ENCODE data around the gene SLAMF1.
A peak's percentile ranks its signal among the peaks of the same experiment; 100 is the strongest.

SLAMF1 gene

DNA sequence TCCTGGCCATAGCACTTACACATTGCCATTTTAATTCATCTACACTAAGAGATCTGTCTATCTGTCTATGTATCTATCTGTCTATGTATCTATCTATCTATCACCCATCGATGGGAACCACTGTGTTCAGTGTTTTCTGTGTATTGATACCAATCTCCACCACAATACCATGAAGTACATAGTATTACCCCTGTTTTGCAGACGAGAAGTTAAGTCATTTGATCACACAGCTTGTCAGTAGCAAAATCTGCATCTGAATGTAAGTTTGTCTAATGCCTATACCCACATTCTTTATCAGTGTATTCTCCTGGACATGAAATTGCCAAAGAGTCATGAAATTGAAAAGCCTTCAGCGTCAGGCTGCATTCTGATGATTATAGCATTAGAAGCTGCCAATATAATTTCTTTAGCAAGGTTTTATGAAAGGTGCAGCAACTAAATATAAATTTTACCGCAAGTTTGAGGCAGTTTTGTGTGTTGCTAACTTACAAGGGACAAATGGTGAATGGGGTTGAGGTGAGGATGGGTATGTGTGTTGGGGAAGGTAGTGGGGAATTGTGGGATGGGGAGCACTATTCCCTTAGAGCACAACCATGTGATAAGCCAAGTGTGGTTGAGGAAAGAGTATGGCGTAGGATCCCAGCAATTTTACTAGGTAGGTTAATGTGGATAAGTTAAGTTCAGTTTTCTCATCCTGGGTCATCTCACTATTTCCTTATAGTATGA, 24.2 kb downstream of the SLAMF1 start:
- no peak for DNase-seq

DNA sequence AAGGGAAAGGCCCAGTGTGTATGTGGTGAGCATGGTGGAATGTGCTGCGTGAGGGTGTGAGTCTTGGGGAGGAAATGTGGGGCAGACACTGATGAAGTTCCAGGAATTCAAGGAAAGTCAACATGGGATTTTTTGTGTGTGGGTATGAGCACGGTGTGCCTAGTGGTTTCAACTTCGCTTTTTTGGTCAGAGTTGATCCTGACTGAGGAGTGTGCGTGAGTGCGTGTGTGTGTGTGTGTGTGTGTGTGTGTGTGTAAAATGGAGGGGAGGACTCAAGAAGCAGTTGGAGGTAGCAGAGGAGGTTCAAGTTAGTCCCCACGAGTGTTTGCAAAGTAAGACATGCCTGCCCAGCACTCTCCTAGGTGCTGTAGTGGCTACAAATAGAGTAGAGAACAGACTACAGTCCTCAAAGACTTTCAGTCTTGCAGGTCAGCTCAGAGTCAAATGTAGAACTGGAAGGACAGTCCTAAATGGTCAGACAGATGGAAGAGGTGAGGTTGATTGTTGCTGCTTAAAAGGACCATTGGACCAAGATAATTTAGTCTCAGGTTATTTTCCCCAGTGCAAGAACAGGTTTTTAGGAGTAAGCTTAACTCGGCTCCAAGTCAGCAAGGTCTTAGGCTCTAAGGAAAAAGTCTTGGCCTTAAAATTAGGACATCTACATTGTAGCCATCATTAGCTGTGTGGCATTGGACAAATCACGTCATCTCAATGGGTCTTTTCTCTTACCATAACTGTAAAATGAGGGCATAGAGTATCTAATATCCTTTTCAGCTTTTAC, 25.0 kb downstream of the SLAMF1 start:
- no peak for DNase-seq

DNA sequence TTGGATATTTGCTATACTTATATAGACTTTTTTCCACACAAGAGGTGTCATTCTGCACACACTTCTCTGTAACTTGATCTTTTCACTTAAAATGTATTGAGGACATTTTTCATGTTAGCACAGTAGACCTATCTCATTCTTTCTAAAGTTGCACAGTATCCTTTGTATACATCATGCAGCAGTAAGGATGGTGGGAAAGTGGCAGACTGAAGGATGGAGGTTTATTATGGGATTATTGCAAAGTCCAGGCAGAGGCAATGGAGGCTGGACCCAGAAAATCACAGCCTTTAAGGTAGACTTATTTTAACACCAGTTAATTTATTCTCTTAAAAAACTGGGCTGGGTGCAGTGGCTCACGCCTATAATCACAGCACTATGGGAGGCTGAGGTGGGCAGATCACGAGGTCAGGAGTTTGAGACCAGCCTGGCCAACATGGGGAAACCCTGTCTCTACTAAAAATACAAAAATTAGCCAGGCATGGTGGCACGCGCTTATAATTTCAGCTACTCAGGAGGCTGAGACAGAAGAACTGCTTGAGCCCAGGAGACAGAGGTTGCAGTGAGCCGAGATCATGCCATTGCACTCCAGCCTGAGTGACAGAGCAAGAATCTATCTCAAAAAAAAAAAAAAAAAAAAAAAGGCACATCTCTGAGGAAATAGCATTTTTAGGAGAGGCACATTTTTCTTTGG, 25.8 kb downstream of the SLAMF1 start:
- no peak for DNase-seq

DNA sequence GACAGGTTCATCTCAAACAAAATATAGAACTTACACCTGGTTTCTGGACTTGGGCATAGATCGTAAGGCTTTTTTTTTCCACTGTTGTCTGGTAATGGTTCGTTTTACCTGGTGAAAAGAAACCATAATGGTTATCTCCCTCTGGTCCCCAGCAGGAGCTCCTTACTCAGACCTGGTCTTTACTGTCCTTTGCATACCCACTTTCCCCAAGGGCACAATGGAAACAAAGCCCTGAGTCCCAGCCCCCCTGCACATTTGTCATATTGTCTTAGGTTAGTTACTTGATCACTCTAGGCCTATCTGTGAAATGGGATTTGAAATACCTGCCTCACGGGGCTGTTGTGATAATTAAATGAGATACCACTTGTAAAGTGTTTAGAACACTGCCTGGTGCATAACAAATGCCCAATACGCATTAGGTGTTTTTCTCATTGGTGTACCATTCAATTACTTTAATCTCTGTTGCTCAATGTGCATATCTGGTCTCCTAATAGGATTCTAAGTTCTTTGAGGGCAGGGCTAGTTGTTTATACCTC, 27.0 kb downstream of the SLAMF1 start:
- DNase-seq: no peak

DNA sequence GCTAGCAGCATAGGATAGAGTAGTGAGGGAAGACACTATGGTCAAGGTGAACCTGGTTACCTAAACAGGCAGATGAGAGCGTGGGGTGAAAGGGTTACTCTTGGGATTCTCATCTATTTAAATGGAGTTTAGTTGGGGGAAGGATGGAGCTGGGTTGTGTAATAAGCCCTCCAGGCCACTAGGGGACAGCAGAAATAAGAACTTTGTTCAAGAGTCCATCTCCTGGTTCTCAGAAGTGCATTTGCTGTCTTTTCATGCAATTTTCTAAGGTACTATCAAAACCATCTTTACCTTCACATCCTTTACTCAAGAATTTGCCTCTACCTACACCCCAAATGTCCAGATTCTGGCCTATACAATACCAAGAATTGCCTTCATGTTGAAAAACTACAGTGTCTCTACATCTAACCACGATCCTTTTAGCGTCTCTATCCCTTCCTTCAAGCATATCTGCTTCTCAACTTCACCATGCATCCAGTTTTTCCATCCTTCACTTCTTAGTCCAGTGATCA, 28.0 kb downstream of the SLAMF1 start:
- peak in 1 of 2 experiments; percentile 32 for DNase-seq

DNA sequence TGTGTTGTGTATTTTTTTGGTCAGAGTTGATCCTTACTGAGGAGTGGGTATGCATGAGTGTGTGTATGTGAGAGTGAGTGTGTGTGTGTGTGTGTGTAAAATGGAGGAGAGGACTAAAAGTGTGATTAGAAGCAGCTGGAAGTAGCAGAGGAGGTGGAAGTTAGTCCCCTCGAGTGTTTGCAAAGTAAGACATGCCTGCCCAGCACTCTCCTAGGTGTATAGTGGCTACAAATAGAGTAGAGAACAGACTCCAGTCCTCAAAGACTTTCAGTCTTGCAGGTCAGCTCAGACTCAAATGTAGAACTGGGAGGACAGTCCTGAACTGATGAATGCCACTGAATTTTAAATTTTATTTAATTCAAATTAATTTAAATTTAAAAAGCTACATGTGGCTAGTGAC, 28.5 kb downstream of the SLAMF1 start:
- DNase-seq: no peak

DNA sequence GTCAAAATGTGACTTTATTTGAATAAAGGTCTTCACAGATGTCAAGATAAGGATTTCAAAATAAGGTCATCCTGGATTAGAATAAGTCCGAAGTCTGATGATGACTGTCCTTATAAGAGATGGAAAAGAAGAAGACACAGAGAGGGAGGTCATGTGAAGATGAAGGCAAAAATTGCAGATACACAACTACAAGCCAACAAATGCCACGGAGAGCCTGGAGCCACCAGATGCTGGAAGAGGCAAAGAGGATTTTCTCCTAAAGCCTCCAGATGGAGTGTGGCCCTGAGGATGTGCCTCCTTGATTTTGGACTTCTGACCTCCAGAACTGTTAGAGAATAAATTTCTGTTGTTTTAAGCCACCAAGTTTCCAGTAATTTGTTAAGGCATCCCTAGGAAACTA, 31.2 kb downstream of the SLAMF1 start:
- no peak for DNase-seq

DNA sequence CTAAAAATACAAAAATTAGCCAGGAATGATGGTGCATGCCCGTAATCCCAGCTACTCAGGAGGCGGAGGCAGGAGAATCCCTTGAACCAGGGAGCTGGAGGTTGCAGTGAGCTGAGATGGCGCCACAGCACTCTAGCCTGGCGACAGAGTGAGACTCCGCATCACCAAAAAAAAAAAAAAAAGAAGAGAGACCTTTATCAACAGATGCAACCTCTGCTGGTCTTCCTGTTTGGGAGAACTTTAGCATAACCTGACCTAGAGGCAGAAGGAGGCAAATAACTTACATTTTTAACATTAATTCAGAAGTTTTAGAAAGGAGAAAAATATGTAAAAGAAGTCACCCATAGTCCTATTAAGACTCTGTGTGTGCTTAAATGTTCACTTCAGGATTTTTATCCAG, 32.4 kb downstream of the SLAMF1 start:
- no peak for DNase-seq

DNA sequence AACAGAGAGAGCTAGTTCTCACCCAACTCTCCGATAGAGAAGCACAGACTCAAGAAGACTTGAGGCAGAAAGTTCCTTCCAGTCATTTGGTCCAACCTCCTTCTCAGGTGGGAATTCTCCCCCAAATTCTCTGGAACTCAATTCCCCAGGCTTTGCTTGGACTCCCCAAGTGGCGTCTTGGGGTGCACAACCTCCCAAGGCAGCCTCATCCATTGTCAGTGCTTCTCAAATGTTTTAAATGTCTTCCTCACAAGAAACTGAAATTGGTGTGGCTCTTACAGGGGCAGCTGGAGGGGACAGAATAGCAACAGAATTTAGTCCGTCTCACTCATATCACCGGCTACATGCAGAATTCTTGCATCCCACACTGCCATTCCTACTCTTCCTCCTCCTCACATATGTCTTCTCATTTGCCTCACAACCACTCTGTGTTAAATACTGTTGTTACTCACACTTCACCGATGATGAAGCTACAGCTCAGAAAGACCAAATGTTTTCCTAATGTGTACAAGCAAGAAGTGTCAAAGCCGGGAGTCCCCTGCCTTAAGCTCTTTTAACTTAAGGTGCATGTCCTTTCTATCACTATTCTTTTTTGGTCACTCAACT, 34.1 kb downstream of the SLAMF1 start:
- no peak for DNase-seq

DNA sequence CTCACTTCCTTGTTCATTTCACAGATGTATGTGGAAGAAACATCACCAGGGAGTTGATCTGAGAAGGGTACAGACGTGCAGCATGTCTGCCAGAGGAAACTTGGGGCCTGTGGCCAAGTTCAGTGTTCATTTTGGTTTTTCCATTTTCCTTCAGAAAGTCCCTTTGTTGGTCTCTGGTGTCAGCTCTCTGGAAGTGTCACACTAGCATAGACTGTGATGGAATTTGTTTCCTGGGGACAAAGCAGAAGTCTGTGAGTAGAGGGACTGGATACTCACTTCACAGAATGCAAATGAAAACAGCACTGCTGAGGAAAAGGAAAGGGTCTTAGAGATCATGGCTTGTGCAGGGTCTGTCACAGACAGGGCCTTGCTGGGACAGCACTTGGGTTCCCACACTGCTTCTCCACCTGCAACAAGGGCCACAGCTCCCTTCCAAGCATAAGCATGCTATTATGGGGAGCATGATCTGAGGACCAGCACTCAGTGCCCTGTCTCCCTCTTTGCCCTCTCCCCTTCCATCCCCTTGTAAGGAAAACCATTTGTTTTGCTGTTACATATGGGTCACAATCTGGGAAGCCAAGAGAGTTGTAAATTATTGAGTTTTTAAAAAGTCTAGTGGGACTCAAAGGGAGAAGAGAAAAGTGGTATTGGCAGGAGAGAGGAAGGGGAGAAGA, 36.1 kb downstream of the SLAMF1 start:
- no peak for DNase-seq

DNA sequence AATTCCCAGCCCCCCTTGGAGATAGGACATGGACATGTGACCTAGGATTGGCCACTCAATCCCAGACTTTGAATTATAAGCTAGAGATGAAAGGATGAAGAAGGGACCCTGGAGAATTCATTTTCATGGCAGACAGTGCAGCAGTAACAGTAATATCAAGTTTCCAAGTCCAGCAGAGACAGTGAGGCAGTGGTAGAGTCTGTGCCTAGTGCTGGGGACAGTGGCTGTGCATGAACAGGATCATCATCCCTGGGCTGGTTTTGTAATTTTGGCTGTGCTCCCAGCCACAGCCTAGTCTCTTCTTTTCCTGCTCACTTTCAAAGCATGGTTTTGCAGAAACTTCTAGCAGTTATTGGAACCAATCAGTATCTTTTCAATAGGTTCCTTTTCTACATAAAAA, 37.9 kb downstream of the SLAMF1 start:
- no peak for DNase-seq

DNA sequence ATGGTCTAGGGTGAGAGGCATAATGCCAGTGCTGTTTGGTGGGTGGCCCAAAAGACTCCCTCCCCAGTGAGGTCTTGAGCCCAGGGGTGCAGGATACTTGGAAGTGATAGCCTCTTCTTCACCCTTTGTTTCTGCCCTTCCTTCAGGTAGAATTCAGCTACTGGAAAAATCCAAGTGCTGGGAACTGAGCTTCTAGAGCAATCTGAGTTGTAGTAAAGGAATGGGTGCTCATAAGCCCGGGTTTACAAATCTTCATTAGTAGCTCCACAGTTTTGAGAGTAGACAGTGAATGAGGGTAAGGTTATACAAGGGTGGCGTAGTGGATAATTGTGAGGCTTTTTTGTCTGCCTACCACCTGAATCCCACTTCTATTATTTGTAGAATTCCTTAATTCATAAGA, 38.3 kb downstream of the SLAMF1 start:
- no peak for DNase-seq

DNA sequence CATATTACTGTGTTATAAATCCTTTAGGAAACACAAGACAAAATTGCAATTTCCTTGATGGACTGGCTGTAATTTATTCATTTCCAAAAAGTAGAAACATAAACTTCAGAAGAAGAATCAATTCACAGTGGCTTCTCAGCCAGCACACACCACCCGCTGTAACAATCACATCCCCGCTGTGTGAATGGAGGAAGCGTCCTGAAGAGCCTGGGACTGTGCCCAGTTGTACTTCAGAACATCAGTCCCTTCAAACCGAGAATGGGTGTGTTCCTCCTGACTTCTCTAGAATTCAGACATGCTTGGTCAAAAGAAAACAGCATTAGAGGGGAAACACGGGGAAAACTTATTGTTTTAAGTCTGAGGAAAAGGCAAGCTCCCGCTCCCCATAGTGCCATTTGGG, 38.8 kb downstream of the SLAMF1 start:
- no peak for DNase-seq

DNA sequence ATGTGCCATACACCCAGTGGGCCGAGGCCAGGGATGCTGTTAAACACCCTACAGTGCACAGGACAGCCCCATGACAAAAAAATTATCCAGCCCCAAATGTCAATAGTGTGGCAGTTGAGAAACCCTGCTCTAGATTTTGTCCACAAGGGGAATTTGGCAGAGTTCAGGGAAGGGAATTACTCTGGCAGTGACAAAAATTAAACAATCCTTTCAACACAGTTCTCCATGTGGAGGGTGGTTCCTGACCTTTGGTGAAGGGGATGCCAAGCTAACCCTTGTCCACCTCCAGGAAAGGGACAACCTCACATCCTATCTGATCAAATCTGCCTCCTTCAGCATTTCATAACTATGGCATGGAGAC, 39.2 kb downstream of the SLAMF1 start:
- no peak for DNase-seq

DNA sequence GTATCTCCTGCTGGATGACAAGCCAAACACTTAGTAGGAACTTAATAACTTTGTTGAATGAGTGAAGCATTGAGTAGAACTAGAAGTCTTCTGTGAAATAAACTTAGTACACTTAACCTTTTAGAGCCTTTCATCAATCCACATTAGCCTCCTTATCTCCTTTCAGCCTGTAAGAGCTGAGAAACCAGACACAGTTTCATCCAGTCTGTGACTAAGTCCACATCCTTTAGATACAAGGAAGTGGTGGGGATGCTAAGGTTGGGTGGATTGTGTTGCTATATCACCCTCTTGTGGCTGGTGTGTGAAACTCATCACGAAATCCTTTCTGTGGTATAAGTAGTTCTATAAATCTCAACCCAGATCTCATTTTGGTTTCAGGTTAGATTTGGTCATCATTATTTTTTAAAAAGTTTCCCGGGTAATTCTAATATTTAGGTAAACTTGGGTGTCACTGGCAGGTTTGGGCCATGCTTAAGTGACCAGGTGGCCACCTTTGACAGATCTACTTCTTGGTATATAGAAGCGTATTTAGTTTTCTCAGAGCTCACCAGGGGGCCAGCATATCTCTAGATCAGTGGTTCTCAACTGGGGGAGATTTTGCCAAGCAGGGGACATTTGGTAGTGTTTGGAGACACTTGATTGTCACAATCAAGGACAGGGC, 39.7 kb downstream of the SLAMF1 start:
- peak; percentile 73 to 92 for DNase-seq

DNA sequence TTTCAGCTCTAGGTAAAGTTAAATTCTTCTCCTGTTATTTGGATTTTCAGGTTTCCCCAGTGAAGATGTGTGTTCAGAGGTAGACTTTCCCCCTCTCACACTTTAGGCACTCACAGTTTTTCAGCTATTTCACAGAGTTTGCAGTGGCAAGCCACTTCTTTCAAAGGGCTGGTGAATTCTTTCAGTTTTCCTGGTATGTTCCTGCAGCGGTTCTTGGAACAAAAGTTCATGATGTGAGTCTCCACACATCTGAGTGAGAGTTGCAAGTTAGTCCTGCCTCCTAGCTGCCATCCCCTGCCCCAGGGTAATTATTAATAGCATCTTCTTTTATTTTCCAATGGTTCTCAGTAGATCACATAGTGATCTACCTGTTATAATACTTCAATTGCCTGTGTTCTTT, 40.2 kb downstream of the SLAMF1 start:
- DNase-seq: no peak

DNA sequence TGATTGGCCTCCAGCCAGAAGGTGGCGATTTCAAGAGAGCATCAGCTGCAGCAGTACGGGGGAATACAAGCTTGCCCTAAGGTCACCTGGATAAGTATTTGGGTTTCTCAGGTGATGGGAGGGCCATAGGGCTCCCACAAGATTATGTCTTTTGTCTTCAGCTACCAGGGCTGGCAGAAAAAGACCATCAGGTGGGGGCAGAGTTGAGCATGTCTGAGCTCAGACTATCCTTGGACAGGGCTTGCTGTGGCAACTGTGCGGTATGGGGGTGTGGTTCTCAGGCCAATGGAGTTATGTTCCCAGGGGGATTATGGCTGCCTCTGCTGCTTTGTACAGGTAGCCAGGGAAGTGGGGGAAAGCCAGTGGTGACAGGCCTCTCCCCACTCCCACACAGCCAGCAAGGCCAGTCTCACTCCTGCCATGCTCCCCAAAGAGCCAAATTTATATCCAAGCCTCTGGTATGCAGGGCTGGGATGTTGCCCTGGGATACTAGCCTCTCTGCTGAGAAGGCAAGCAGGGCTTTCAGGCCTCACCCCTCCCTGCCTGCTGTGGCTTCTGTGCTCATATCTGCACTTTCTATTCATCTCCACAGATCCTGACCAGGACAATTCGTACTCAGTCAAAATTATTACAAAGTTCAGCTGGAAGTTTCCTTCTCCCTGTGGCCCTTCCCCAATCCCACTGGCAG, 40.9 kb downstream of the SLAMF1 start:
- peak in 1 of 2 experiments; percentile 21 for DNase-seq

DNA sequence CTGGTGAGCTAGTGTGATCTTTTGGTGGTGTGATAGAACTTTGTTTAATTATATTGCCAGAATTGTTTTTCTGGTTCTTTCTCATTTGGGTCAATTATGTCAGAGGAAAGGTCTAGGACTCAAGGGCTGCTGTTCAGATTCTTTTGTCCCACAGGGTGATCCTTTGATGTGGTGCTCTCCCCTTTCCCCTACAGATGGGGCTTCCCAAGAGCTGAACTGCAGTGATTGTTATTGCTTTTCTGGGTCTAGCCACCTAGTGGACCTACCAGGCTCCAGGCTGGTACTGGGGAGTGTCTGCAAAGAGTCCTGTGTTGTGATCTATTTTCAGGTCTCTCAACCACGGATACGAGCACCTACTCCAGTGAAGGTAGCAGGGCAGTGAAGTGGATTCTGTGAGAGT, 41.6 kb downstream of the SLAMF1 start:
- no peak for DNase-seq

DNA sequence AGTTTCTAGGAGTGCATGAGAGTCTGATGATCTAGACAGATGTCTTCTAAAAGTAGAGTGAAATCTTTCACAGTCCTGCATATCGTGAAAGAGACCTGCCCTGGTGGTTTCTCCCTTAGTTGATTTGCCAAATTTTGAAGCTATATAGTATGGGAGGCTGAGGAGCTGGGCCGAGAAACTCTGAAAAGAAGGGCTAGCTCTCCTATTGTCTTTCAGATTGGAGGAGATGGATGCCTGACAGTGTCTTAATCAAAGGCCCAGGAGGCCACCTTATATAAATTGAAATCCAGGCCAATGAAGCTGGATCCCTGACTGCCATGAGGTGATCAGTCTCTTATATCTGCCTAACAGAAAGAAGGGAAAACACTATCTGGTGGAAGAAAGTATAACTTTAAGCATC, 49.1 kb downstream of the SLAMF1 start:
- DNase-seq: no peak

DNA sequence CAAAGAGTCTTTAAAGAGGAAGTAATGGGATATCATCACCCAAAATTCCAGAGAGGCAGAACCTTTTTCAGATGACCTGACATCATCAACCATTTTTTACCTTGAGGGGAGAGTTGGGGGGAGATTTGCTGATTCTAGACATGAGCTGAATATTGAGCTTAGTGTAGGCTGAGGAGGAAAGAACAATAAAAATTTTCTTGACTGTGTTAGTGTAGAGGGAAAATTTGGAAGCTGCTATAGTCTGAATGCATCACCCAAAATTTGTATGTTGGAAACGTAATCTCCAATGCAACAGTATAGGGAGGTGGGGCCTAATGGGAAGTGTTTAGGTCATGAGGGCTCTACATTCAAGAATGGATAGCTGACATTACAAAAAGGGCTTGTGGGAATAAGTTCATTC, 49.8 kb downstream of the SLAMF1 start:
- DNase-seq: no peak

DNA sequence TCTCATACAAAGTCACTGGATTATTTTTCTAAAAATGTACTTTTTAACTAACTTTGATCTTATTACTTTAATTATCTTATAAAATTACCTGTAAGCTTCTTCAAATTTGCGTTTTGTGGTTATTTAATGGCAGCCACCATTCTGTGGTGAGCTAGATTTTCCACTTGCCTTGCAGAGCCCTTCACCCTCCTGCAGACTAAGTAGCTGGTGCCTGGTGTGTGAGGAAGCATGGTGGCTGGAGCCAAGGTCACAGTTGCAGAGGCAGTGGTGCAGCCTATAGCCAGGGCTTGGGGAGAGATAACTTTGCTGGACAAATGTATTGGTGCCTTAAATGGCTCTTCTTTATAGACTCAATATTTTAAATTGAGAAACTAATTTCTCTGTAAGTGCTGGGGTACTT, 56.4 kb downstream of the SLAMF1 start:
- DNase-seq: no peak
